D721Med (cell line): ENCODE results near the gene EIF4E1B.

ENCODE experiments used
- DNase-seq: peaks from one replicate; pipeline ENCODE4 v3.0.0; 2011; ENCODE audit warnings: low spot score; ENCODE audit not compliant: insufficient read length
- FAIRE-seq: peaks from 2 replicates; lab custom pipeline; 2011; peaks lifted over from hg19 to GRCh38; lab: Jason Lieb, UNC
- TF ChIP-seq, protein P1 (sequence below): IDR thresholded peaks from 2 replicates; pipeline ENCODE4 v1.5.1; 2012; ENCODE audit warnings: mild to moderate bottlenecking, control low read depth; ENCODE audit not compliant: insufficient read depth; ENCODE audit errors: missing control alignments

EIF4E1B gene, protein sequence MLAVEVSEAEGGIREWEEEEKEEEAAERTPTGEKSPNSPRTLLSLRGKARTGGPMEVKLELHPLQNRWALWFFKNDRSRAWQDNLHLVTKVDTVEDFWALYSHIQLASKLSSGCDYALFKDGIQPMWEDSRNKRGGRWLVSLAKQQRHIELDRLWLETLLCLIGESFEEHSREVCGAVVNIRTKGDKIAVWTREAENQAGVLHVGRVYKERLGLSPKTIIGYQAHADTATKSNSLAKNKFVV

DNA sequence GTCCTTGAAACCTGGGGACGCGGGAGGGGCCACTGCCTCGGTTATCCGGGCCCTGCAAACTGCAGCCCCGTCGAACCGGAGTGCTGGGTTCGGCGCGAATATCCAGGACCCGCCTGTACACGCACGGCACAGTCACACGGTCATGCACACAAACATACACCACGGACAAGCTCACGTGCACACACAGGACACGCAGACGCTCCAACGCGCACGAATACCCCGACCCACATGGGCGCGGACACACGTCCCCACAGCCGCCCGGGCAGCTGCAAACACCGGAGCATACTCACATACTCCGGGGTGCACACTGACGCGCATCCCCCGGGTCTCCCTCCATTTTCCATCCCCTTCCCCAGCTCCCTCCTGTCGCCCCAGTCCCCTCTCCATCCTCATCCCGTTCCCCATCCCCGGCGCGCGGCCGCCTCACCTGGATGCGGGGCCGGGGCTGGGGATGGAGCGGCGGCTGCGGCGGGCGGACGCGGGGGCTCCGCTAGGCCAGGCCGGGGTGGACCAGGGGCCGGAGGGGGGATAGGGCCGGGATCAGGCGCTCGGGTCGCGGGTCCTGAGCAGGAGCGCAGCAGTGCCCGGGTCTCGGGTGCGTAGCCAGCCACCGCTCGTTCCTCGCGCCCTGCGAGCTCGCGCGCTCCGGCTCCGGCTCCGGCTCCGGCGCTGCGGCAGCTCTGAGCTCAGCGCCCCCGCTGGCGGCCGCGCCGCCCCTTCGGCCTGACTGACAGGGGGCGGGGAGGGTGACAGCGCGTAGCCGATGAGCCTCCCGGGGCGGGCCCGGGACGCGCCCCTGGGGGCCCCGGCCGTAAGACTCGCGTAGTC lies at the start of gene EIF4E1B, which contains the start of gene SNCB:
TSS of gene EIF4E1B (plus strand) at position 823 of the 828 bp plus-strand sequence. CDS start 12,113 bp downstream, outside the sequence.
TSS of gene SNCB (minus strand) at position 682 of the 828 bp plus-strand sequence. CDS start 880 bp downstream, outside the sequence.
- FAIRE-seq (no peak), DNase-seq (peak; percentile 89)

DNA sequence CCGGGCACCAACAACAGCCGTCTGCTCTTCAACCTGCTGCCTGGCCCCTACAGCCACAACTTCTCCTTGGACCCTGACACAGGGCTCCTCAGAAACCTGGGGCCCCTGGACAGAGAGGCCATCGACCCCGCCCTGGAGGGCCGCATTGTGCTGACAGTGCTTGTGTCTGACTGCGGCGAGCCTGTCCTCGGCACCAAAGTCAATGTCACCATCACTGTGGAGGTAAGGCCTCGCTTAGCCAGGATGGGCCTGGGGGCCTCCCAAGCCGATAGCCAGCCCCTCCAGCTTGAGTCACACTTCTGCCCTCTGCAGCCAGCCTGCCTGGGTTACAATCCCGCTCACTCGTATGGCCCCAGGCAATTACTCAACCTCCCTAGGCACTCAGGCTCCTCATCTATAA lies 49.1 kb upstream of the EIF4E1B start:
- FAIRE-seq (no peak), DNase-seq (no peak)
- TF ChIP-seq, protein P1, sequence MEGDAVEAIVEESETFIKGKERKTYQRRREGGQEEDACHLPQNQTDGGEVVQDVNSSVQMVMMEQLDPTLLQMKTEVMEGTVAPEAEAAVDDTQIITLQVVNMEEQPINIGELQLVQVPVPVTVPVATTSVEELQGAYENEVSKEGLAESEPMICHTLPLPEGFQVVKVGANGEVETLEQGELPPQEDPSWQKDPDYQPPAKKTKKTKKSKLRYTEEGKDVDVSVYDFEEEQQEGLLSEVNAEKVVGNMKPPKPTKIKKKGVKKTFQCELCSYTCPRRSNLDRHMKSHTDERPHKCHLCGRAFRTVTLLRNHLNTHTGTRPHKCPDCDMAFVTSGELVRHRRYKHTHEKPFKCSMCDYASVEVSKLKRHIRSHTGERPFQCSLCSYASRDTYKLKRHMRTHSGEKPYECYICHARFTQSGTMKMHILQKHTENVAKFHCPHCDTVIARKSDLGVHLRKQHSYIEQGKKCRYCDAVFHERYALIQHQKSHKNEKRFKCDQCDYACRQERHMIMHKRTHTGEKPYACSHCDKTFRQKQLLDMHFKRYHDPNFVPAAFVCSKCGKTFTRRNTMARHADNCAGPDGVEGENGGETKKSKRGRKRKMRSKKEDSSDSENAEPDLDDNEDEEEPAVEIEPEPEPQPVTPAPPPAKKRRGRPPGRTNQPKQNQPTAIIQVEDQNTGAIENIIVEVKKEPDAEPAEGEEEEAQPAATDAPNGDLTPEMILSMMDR, result no peak

More for the DNA sequence above, at the start of gene EIF4E1B, which contains the start of gene SNCB:
- TF ChIP-seq, protein P1, result peak; percentile 2

DNA sequence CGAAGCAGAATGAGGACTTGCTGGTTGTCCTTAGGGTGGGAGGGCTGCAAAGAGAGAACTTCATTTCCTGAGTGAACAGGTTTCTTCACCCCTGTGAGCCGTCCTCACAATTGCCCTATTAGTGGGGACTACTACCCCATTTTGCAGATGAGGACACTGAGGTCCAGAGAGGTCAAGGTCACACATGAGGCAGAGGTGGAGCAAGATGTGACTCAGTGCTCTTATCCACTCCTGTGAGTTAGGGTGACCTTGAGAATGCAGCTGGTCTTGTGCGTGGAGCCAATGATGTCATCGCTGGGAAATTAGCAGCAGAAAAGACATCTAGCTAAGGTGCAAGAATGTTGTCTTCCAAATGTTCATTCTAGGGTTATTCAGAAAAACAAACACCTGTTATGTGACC lies 47.4 kb upstream of the EIF4E1B start:
- DNase-seq (no peak), FAIRE-seq (no peak)
- TF ChIP-seq, protein P1, result no peak

DNA sequence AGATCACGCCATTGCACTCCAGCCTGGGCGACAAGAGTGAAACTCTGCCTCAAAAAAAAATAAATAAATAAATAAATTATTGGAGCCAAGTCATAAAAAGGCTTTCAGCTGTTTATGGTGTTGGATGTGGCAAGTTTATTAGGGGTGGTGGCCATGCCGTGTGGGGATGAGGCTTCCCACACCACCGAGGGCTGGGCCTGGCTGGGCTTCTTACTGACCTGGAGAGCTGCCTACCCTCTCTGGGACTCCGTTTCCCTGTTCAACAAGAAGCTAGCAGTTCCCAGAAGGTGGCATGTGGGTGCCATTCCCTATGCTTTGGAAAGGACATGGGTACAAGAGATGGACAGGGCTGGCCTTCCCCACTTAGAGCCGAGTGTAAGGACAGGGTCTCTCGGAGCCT lies 43.1 kb upstream of the EIF4E1B start:
- TF ChIP-seq, protein P1, result no peak
- no peak for DNase-seq
- FAIRE-seq, result no peak

DNA sequence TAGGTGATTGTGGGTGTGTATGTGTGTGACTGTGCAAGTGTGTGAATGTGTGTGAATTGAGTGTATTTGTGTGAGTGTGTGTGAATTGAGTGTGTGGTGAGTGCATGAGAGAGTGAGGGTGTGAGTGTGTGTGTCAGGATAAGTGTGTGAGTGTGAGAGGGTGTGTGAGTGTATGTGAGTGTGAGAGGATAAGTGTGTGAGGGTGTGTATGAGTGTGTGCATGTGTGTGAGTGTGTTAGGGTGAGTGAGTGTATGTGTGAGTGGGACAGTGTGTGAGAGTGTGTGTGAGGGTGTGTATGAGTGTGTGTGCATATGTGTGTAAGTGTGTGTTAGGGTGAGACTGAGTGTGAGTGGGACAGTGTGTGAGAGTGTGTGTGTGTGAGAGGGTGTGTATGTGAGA lies 42.2 kb upstream of the EIF4E1B start:
- TF ChIP-seq, protein P1, result no peak
- no peak for DNase-seq
- FAIRE-seq, result no peak

DNA sequence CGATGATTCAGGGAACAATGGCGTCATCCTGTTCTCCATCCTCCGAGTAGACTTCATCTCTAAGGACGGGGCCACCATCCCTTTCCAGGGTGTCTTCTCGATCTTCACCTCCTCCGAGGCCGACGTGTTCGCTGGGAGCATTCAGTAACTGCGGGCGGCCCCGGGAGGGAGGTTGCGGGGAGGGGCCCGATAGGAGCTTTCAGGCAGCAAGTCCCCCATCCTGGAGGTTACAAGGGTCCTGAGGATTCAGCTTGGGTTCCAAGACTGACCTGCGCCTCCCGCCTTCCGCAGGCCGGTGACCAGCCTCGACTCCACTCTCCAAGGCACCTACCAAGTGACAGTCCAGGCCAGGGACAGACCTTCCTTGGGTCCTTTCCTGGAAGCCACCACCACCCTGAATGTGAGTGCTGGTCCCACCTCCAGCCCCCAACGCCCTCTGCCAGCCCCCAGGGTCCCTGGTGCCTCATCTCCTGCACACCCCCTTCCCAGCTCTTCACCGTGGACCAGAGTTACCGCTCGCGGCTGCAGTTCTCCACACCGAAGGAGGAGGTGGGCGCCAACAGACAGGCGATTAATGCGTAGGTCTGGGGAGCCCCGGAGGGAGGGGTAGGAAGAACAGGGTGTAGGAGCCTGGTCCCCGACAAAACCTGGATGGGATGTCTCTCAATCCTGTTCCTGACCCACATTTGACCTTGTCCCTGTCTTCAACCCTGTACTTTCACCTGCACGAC lies 41.3 kb upstream of the EIF4E1B start:
- no peak for DNase-seq
- TF ChIP-seq, protein P1, result no peak
- no peak for FAIRE-seq
